ENCODE measurements around the gene LBP. TPM values are rescaled to one million over a fixed set of nuclear protein-coding genes. Genes with fewer than 3 reads are reported as not detected.

Gene LBP
- total RNA-seq, 1 experiment from 2014 or later = 0.37 TPM

DNA sequence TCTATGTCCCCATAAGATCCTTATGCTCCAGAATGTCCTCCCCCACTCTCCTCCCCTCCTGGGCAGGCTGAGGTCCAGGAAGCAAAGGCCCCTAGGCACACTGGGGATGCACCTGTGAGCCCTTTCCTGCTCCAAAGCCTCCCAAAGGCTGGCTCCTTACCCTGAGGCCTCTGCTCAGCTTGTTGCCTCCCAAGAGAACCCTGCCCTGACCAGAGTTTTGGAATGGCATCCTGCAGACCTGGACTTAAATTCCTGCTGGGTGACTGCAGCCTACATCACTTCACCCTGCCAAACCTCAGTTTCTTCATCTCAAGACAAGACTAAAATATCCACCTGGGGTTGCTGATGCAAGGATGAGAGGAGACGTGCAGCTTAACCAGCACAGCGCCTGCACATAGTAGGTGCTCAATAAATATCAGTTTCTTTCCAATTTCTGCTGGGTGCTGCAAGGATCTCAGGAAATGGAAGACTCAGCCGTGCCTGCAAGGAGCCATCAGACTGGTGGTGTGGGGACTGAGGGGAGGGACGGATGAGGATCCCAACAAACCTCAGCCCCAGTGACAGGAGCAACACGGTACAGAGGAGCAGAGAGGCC lies 2.1 kb upstream of the LBP start (continued):
- TF ChIP-seq MYBL2 (CRISPR knock-in tag; IDR thresholded peaks at IDR 0.05) (no peak), ZNF317 (CRISPR knock-in tag; IDR thresholded peaks at IDR 0.05; ENCODE audit: borderline replicate concordance, low read depth) (no peak), HMGXB4 (CRISPR knock-in tag; IDR thresholded peaks at IDR 0.05) (no peak), CREB1 (CRISPR knock-in tag; IDR thresholded peaks at IDR 0.05) (no peak), SMAD3 (CRISPR knock-in tag; IDR thresholded peaks at IDR 0.05; ENCODE audit: borderline replicate concordance) (no peak), HMGA2 (CRISPR knock-in tag; IDR thresholded peaks at IDR 0.05) (no peak), MLX (CRISPR knock-in tag; IDR thresholded peaks at IDR 0.05) (no peak), ZNF396 (CRISPR knock-in tag; IDR thresholded peaks at IDR 0.05; ENCODE audit: borderline replicate concordance) (no peak), ZBTB43 (CRISPR knock-in tag; IDR thresholded peaks at IDR 0.05) (no peak), ATF6 (CRISPR knock-in tag; IDR thresholded peaks at IDR 0.05) (no peak)
- TF ChIP-seq, protein P1, sequence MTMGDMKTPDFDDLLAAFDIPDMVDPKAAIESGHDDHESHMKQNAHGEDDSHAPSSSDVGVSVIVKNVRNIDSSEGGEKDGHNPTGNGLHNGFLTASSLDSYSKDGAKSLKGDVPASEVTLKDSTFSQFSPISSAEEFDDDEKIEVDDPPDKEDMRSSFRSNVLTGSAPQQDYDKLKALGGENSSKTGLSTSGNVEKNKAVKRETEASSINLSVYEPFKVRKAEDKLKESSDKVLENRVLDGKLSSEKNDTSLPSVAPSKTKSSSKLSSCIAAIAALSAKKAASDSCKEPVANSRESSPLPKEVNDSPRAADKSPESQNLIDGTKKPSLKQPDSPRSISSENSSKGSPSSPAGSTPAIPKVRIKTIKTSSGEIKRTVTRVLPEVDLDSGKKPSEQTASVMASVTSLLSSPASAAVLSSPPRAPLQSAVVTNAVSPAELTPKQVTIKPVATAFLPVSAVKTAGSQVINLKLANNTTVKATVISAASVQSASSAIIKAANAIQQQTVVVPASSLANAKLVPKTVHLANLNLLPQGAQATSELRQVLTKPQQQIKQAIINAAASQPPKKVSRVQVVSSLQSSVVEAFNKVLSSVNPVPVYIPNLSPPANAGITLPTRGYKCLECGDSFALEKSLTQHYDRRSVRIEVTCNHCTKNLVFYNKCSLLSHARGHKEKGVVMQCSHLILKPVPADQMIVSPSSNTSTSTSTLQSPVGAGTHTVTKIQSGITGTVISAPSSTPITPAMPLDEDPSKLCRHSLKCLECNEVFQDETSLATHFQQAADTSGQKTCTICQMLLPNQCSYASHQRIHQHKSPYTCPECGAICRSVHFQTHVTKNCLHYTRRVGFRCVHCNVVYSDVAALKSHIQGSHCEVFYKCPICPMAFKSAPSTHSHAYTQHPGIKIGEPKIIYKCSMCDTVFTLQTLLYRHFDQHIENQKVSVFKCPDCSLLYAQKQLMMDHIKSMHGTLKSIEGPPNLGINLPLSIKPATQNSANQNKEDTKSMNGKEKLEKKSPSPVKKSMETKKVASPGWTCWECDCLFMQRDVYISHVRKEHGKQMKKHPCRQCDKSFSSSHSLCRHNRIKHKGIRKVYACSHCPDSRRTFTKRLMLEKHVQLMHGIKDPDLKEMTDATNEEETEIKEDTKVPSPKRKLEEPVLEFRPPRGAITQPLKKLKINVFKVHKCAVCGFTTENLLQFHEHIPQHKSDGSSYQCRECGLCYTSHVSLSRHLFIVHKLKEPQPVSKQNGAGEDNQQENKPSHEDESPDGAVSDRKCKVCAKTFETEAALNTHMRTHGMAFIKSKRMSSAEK (CRISPR knock-in tag; IDR thresholded peaks at IDR 0.05; ENCODE audit: borderline replicate concordance) = no peak
- TF ChIP-seq, protein P2, sequence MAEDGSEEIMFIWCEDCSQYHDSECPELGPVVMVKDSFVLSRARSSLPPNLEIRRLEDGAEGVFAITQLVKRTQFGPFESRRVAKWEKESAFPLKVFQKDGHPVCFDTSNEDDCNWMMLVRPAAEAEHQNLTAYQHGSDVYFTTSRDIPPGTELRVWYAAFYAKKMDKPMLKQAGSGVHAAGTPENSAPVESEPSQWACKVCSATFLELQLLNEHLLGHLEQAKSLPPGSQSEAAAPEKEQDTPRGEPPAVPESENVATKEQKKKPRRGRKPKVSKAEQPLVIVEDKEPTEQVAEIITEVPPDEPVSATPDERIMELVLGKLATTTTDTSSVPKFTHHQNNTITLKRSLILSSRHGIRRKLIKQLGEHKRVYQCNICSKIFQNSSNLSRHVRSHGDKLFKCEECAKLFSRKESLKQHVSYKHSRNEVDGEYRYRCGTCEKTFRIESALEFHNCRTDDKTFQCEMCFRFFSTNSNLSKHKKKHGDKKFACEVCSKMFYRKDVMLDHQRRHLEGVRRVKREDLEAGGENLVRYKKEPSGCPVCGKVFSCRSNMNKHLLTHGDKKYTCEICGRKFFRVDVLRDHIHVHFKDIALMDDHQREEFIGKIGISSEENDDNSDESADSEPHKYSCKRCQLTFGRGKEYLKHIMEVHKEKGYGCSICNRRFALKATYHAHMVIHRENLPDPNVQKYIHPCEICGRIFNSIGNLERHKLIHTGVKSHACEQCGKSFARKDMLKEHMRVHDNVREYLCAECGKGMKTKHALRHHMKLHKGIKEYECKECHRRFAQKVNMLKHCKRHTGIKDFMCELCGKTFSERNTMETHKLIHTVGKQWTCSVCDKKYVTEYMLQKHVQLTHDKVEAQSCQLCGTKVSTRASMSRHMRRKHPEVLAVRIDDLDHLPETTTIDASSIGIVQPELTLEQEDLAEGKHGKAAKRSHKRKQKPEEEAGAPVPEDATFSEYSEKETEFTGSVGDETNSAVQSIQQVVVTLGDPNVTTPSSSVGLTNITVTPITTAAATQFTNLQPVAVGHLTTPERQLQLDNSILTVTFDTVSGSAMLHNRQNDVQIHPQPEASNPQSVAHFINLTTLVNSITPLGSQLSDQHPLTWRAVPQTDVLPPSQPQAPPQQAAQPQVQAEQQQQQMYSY (CRISPR knock-in tag; IDR thresholded peaks at IDR 0.05) = no peak
- TF ChIP-seq, protein P3, sequence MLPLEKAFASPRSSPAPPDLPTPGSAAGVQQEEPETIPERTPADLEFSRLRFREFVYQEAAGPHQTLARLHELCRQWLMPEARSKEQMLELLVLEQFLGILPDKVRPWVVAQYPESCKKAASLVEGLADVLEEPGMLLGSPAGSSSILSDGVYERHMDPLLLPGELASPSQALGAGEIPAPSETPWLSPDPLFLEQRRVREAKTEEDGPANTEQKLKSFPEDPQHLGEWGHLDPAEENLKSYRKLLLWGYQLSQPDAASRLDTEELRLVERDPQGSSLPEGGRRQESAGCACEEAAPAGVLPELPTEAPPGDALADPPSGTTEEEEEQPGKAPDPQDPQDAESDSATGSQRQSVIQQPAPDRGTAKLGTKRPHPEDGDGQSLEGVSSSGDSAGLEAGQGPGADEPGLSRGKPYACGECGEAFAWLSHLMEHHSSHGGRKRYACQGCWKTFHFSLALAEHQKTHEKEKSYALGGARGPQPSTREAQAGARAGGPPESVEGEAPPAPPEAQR (CRISPR knock-in tag; IDR thresholded peaks at IDR 0.05) = no peak

All from WTC11 (cell line).